WTC11 (cell line): ENCODE results near the gene ALG14.

ENCODE experiments used
- CDX4 ChIP-seq: fragments of 250-450 bp; sonication (Bioruptor Pico); IDR thresholded peaks from 2 replicates; pipeline ENCODE4 v1.9.0; 2021; ENCODE audit warnings: moderate library complexity, mild to moderate bottlenecking, inconsistent platforms, borderline replicate concordance
- ETV6 ChIP-seq: sonication (generic); formaldehyde crosslinking; IDR thresholded peaks from 2 replicates; pipeline ENCODE4 v1.8.1; 2022; ENCODE audit warnings: mild to moderate bottlenecking, missing genetic modification reagents
- TP53 ChIP-seq: sonication (generic); formaldehyde crosslinking; IDR thresholded peaks from 2 replicates; pipeline ENCODE4 v1.8.1; 2023; ENCODE audit warnings: mild to moderate bottlenecking, missing genetic modification reagents
- TF ChIP-seq, protein P1 (sequence below): fragments of 200-600 bp; IDR thresholded peaks from 2 replicates; pipeline ENCODE4 v1.8.0; 2022; ENCODE audit warnings: antibody characterized with exemption
- TF ChIP-seq, protein P2 (sequence below): sonication (generic); formaldehyde crosslinking; IDR thresholded peaks from 2 replicates; pipeline ENCODE4 v1.8.0; 2022; ENCODE audit warnings: mild to moderate bottlenecking, missing genetic modification reagents

DNA sequence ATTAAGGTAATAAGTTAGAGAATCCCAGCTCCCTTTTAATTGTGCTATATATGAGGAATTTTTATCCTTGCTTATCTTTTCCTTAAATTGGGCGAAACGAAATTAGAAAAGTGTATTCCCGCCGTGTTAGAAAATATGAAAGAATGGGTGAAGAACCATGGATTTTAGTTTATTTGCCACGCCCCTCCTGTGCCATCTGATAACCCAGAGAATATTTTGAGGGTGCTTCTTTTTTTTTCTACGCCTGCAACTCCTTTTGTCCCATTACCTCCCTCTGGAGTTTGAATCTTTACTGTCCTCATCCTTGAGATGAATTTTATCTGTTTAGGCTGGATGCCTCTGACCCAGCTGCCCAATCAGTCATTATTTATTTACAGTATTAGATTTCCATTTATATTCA lies 46.0 kb upstream of the ALG14 start:
- no peak for TF ChIP-seq ETV6 (CRISPR knock-in tag)
- TF ChIP-seq CDX4 (CRISPR knock-in tag): no peak
- no peak for TF ChIP-seq TP53 (CRISPR knock-in tag)
- TF ChIP-seq, protein P1, sequence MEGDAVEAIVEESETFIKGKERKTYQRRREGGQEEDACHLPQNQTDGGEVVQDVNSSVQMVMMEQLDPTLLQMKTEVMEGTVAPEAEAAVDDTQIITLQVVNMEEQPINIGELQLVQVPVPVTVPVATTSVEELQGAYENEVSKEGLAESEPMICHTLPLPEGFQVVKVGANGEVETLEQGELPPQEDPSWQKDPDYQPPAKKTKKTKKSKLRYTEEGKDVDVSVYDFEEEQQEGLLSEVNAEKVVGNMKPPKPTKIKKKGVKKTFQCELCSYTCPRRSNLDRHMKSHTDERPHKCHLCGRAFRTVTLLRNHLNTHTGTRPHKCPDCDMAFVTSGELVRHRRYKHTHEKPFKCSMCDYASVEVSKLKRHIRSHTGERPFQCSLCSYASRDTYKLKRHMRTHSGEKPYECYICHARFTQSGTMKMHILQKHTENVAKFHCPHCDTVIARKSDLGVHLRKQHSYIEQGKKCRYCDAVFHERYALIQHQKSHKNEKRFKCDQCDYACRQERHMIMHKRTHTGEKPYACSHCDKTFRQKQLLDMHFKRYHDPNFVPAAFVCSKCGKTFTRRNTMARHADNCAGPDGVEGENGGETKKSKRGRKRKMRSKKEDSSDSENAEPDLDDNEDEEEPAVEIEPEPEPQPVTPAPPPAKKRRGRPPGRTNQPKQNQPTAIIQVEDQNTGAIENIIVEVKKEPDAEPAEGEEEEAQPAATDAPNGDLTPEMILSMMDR: no peak
- TF ChIP-seq, protein P2, sequence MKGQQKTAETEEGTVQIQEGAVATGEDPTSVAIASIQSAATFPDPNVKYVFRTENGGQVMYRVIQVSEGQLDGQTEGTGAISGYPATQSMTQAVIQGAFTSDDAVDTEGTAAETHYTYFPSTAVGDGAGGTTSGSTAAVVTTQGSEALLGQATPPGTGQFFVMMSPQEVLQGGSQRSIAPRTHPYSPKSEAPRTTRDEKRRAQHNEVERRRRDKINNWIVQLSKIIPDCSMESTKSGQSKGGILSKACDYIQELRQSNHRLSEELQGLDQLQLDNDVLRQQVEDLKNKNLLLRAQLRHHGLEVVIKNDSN (CRISPR knock-in tag): no peak
